ENCODE results near the gene MRPL32.

GRCh38 chr7:42910306-42910705, 21.9 kb upstream of the MRPL32 start:
- TF ChIP-seq CTCF (IDR thresholded peaks at IDR 0.05) (no peak), POLR2AphosphoS5 (IDR thresholded peaks at IDR 0.05) (no peak), EP300 (IDR thresholded peaks at IDR 0.05) (no peak), POLR2A (IDR thresholded peaks at IDR 0.05) (no peak)
